Upper lobe of left lung (tissue), 6 donors: Measurements from ENCODE around the gene CARD19. TPM values are rescaled to one million over a fixed set of nuclear protein-coding genes. Genes with fewer than 3 reads are reported as not detected.

Experiments
- ATAC-seq, 2 donors: fragments of 200-7000 bp; cut with Tn5 transposase; one replicate each; pipeline ENCODE4 v1.9.1; 2022; ENCODE audit warnings: mild to moderate bottlenecking in 2 of 2, moderate library complexity in 2 of 2; ENCODE audit not compliant: low FRiP score in 2 of 2
- DNase-seq, 2 donors: peaks; one replicate each; pipeline ENCODE4 v3.0.0-alpha.2; 2019 to 2020
- H3K27ac ChIP-seq, 4 donors: fragments of 200-600 bp; sonication (generic); one replicate each; pipeline ENCODE4 v1.5.1; 2016 to 2019
- H3K27me3 ChIP-seq, 4 donors: fragments of 200-600 bp; sonication (generic); one replicate each; pipeline ENCODE4 v1.5.1; 2017 to 2019
- H3K36me3 ChIP-seq, 4 donors: fragments of 200-600 bp; sonication (generic); one replicate each; pipeline ENCODE4 v1.5.1; 2016 to 2019
- H3K4me1 ChIP-seq, 4 donors: fragments of 200-600 bp; sonication (generic); one replicate each; pipeline ENCODE4 v1.5.1; 2018 to 2019
- H3K4me3 ChIP-seq, 4 donors: fragments of 200-600 bp; sonication (generic); one replicate each; pipeline ENCODE4 v1.5.1; 2017 to 2019; ENCODE audit warnings: mild to moderate bottlenecking in 2 of 4, moderate library complexity in 1 of 4
- H3K9me3 ChIP-seq, 4 donors: fragments of 200-600 bp; sonication (generic); one replicate each; pipeline ENCODE4 v1.5.1; 2018 to 2019
- EP300 ChIP-seq, 4 donors: sonication (generic); formaldehyde crosslinking; IDR thresholded peaks; one replicate each; pipeline ENCODE4 v1.5.1; 2017; ENCODE audit warnings: antibody characterized with exemption in 4 of 4, control low read depth in 2 of 4
- POLR2A ChIP-seq, 4 donors: fragments of 450-650 bp; IDR thresholded peaks; one replicate each; pipeline ENCODE4 v1.5.1; 2016 to 2017; ENCODE audit warnings: antibody characterized with exemption in 4 of 4, mild to moderate bottlenecking in 2 of 4
- POLR2AphosphoS5 ChIP-seq, 2 donors: sonication (generic); formaldehyde crosslinking; IDR thresholded peaks; one replicate each; pipeline ENCODE4 v1.5.1; 2017; ENCODE audit warnings: antibody characterized with exemption in 2 of 2
- WGBS, 2 donors: methylation state at CpG; one replicate each; pipeline ENCODE4 v1.1.5; 2017 to 2018; 5-methylcytosine and 5-hydroxymethylcytosine counted together
- total RNA-seq, 6 donors: library from RNA; depleted of rRNA in 4 of 6; stranded (reverse); fragments of >200 nt in 4 of 6; gene quantifications; one replicate each; pipeline versions ENCODE4 v1.1.0 to v1.2.1, GENCODE V29; 2016 to 2021
- TF ChIP-seq, protein P1 (sequence below), 6 experiments: fragments of 450-650 bp in 4 of 6; fragments of 200-600 bp in 2 of 6; sonication (generic) in 2 of 6; IDR thresholded peaks; one replicate each; pipeline ENCODE4 v1.5.1; 2016 to 2019; ENCODE audit warnings: antibody characterized with exemption in 6 of 6
- donor health status: DM: no; HTN: no; CAD: no; lungs with moderate emphysema.
- donor health status: DM: no; HTN: yes; CAD: no; lungs with severe emphysema.

CARD19 gene
- total RNA-seq, 6 donors from 2014 or later, result 34.7 to 92.3 (median 41.7) TPM

DNA sequence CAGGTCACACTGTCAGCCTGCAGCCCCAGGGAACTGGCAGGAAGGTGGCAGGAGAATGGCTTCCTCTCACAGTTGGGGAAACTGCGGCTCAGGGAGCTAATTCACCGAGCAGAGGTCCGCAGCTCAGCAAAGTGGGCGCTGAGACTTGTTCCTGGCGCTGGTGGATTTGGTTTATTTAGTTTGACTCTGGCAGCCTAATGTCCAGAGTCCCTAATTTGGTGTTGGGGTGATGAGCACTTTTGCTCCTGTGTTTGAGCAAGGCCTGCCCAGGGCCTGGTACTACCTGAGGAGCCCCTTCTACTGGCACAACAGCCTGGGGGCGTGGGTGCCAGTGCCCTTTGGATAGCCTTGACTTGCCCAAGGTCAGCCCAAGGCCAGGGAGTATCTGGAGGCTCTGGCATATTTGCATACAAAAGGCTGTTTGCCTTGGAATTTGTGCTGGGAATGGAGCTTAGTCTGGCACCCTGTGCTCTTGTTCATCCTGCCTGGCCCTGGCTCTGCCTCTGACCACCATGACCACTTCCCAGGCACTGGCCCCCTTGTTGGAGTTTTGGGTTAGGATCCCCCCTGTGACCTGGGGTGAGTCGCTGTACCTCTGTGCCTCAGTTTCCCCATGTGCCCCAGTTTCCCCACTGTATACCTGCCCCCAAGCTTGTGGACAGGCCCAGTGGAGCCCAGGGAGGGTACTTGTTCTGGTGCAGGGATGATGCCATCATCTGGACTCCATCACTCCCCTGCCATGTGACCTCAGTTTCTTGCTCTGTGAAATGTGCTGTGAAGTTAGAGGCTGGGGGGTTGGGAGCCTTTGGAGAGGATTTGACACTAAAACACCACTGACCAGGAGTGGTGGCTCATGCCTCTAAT lies 36.1 kb upstream of the CARD19 start:
- no peak for ATAC-seq

DNA sequence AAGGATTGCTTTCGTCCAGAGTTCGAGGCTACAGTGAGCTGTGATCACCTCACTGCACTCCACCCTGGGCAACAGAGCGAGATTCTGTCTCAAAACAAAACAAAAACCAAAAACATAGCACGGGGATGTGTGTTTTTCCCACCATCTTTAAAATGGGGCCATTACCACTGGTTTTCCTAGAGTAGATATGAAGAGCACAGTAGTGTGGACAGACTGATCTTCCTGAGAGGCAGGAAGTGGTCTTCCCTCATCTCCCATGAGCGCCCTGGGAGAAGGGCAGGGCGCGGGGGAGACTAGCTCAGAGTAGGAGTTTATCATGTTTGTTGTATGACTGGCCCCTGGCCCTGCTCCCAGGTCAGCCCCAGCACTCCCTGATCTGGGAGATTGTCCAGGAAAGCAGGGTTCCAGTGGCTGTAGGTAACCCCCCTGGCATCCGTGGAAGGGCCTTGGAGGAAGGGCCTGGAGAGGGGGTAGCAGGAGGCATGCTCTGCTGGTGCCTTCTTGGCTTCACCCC lies 35.2 kb upstream of the CARD19 start:
- H3K36me3 ChIP-seq, result no peaks in the 10 kb centered on the region
- 70 to 85% methylated on average over 8 of the region's 8 CpGs for WGBS, 2 donors
- peak overlapping the region in 1 of 4 donors; percentile 6 for H3K27ac ChIP-seq
- no peak for ATAC-seq
- DNase-seq, result no peak
- H3K4me3 ChIP-seq, result no peak overlapping the region
- TF ChIP-seq EP300 (IDR thresholded peaks at IDR 0.05) (no peak), POLR2AphosphoS5 (IDR thresholded peaks at IDR 0.05) (no peak), POLR2A (IDR thresholded peaks at IDR 0.05) (no peak)
- TF ChIP-seq, protein P1, sequence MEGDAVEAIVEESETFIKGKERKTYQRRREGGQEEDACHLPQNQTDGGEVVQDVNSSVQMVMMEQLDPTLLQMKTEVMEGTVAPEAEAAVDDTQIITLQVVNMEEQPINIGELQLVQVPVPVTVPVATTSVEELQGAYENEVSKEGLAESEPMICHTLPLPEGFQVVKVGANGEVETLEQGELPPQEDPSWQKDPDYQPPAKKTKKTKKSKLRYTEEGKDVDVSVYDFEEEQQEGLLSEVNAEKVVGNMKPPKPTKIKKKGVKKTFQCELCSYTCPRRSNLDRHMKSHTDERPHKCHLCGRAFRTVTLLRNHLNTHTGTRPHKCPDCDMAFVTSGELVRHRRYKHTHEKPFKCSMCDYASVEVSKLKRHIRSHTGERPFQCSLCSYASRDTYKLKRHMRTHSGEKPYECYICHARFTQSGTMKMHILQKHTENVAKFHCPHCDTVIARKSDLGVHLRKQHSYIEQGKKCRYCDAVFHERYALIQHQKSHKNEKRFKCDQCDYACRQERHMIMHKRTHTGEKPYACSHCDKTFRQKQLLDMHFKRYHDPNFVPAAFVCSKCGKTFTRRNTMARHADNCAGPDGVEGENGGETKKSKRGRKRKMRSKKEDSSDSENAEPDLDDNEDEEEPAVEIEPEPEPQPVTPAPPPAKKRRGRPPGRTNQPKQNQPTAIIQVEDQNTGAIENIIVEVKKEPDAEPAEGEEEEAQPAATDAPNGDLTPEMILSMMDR (IDR thresholded peaks at IDR 0.05), result no peak
- H3K4me1 ChIP-seq, result peaks cover 16 to 35% (median 30%) of the 10 kb centered on the region in 4 donors
- H3K27me3 ChIP-seq, result no peaks in the 10 kb centered on the region
- H3K9me3 ChIP-seq, result no peaks in the 10 kb centered on the region

More for the DNA sequence above, 36.1 kb upstream of the CARD19 start:
- Histone ChIP-seq H3K9me3 (no peaks in the 10 kb centered on the region), H3K36me3 (no peaks in the 10 kb centered on the region), H3K4me1 (peaks cover 16 to 34% (median 30%) of the 10 kb centered on the region in 4 donors), H3K27me3 (no peaks in the 10 kb centered on the region), H3K4me3 (peak overlapping the region in 3 of 4 donors; percentile 59 to 66 (median 64)), H3K27ac (peak overlapping the region in 3 of 4 donors; percentile 8 to 87 (median 73))
- TF ChIP-seq, protein P1 (IDR thresholded peaks at IDR 0.05), result no peak
- TF ChIP-seq POLR2A (IDR thresholded peaks at IDR 0.05) (no peak), POLR2AphosphoS5 (IDR thresholded peaks at IDR 0.05) (no peak), EP300 (IDR thresholded peaks at IDR 0.05) (no peak)
- WGBS, 2 donors, result 61 to 86% methylated on average over 1 to 7 of the region's 7 CpGs
- DNase-seq, result no peak

DNA sequence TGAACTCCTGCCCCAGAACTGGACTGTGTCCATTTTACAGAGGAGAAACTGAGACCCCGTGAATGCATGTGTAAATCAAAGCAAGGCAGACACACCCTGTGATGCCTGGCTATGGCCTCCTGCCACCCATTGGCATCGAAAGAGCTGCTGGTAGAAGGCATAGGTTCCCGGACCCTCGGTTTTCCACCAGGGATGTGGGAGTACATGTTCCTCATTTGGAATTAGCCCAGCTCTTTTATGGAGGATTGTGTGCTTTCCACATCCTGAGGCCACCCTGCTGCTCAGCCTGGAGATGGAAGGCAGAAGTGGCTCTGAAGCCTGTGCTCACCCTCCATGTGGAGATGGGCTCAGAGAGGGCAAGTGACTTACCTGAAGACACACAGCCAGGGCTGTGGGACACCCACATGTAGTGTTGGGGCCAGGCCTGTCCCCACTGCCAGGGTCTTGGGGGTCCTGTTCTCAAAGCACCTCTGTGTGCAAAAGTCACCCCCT lies 34.7 kb upstream of the CARD19 start:
- Histone ChIP-seq H3K4me3 (no peak overlapping the region), H3K27me3 (no peaks in the 10 kb centered on the region), H3K36me3 (no peaks in the 10 kb centered on the region), H3K4me1 (peaks cover 16 to 35% (median 30%) of the 10 kb centered on the region in 4 donors), H3K9me3 (no peaks in the 10 kb centered on the region), H3K27ac (peak overlapping the region in 1 of 4 donors; percentile 54)
- no peak for TF ChIP-seq EP300 (IDR thresholded peaks at IDR 0.05)
- TF ChIP-seq, protein P1 (IDR thresholded peaks at IDR 0.05), result no peak
- TF ChIP-seq POLR2A (IDR thresholded peaks at IDR 0.05), result no peak
- TF ChIP-seq POLR2AphosphoS5 (IDR thresholded peaks at IDR 0.05), result no peak
- WGBS, 2 donors, result 95 to 100% methylated on average over 3 to 4 of the region's 4 CpGs
- DNase-seq (no peak), ATAC-seq (no peak)

DNA sequence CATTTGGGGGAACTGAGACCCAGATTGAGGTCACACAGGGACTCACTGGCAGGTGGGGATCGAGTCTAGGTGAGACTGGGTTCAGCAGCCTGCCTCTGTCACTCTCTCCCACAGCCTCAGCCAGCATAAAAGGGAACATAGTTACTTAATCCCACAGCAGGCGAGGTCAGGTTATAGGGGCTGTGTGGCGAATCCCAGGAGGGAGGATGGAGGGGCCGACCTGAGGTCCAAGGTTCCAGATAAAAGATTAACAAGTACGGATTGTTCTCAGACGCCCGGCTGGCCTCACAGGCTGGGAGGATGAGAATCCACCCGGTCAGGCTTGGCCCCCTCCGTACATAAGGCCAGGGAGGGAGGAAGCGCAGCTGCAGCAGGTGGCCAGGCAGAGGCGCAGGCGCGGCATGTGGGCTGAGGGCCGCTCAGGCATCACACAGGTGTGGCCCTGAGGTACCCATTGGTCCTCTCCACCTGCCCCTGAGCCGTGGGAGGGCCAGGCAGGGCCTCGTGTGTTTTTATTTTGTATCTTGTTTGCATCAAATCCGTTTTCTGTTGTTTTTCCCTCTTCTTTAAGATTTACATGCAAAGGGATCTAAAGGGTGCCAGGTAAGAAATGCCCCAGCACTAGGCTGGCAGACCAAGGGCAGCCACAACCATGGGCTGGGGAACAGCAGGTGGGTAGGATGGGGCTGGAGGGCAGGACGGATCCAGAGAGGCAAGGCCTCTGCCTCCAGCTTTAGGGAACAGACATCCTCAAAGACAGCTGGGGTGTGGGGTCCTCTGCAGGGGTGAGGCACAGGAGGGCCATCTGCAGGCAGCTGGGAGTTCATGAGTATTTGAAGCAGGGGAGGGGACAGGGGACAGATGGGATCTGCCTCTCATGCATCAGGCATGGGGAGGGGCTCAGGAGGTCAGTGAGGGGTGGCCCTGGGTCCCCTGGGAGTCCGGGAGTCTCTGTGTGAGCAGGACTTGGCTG lies 33.9 kb upstream of the CARD19 start:
- Histone ChIP-seq H3K27ac (peak overlapping the region in 1 of 4 donors; percentile 54), H3K4me3 (no peak overlapping the region), H3K36me3 (no peaks in the 10 kb centered on the region), H3K4me1 (peaks cover 16 to 35% (median 30%) of the 10 kb centered on the region in 4 donors), H3K9me3 (no peaks in the 10 kb centered on the region), H3K27me3 (no peaks in the 10 kb centered on the region)
- ATAC-seq (no peak), DNase-seq (no peak)
- WGBS, 2 donors, result 84 to 89% methylated on average over 19 of the region's 19 CpGs
- TF ChIP-seq POLR2AphosphoS5 (IDR thresholded peaks at IDR 0.05) (no peak), EP300 (IDR thresholded peaks at IDR 0.05) (no peak), POLR2A (IDR thresholded peaks at IDR 0.05) (no peak)
- TF ChIP-seq, protein P1 (IDR thresholded peaks at IDR 0.05), result no peak
